ENCODE measurements around the gene CLCN6. TPM values are rescaled to one million over a fixed set of nuclear protein-coding genes. Genes with fewer than 3 reads are reported as not detected.
A peak's percentile ranks its signal among the peaks of the same experiment; 100 is the strongest.

The CLCN6 gene
- total and polyA plus RNA-seq, 2 of the 8 experiments (the other 6 are each of a cell fraction or from before 2014, with no cell fraction given): 15.7 to 26.0 TPM

GRCh38 chr1:11873395-11874257, 67.6 kb downstream of the CLCN6 start:
- no peak overlapping the region for H3K4me3 ChIP-seq (ENCODE audit: extremely low read depth in 1 of 4, insufficient read depth in 2 of 4, low read depth in 3 of 4, low read length in 4 of 4)
- H3K79me2 ChIP-seq (ENCODE audit: control insufficient read depth in 1 of 2, insufficient read depth in 2 of 2, low read length in 2 of 2): no peaks in the 10 kb centered on the region
- no peaks in the 10 kb centered on the region for H3K27me3 ChIP-seq (replicated peaks in 1 of 4; ENCODE audit: control insufficient read depth in 3 of 4, extremely low read depth in 1 of 4, insufficient read depth in 3 of 4, low read length in 3 of 4)
- H3K9ac ChIP-seq (replicated peaks in 1 of 4; ENCODE audit: extremely low read depth in 1 of 4, low read depth in 3 of 4, low read length in 3 of 4): no peak overlapping the region
- no peak for FAIRE-seq
- no peak overlapping the region for H3K14ac ChIP-seq (ENCODE audit: insufficient read length)
- H3K4me1 ChIP-seq (replicated peaks in 1 of 4; ENCODE audit: control insufficient read depth in 3 of 4, insufficient read depth in 4 of 4, low read length in 3 of 4): no peaks in the 10 kb centered on the region
- no peak overlapping the region for H4K91ac ChIP-seq (replicated peaks; ENCODE audit: insufficient read length, low read length)
- no peak overlapping the region for H2AFZ ChIP-seq (ENCODE audit: low read length)
- H4K5ac ChIP-seq (ENCODE audit: insufficient read length, low read depth, low read length): no peak overlapping the region
- H3K36me3 ChIP-seq (ENCODE audit: control insufficient read depth in 2 of 4, insufficient read depth in 4 of 4, low read length in 3 of 4): no peaks in the 10 kb centered on the region
- no peak overlapping the region for H2BK15ac ChIP-seq (ENCODE audit: low read length)
- no peak overlapping the region for H4K8ac ChIP-seq (ENCODE audit: extremely low read depth, insufficient read depth, low read length)
- ChIA-PET CTCF (ENCODE audit: partially characterized antibody) (interaction anchor here (0.8 to 5.0 kb wide), 9 partner anchors 9 to 70 kb away, joined by 3 to 32 read pairs (median 5); partner anchors contain the start of gene NPPA), POLR2A (ENCODE audit: partially characterized antibody) (interaction anchor here (7.1 kb wide), 1 partner anchor 35 kb away, joined by 47 read pairs; no protein-coding TSS in a partner anchor)
- H2BK120ac ChIP-seq (replicated peaks; ENCODE audit: low read depth, low read length): no peak overlapping the region
- H3K27ac ChIP-seq (ENCODE audit: low read depth, low read length): no peak overlapping the region
- H3K18ac ChIP-seq (ENCODE audit: extremely low read depth, low read length): no peak overlapping the region
- TF ChIP-seq CBX8 (IDR thresholded peaks at IDR 0.05; ENCODE audit: borderline replicate concordance, low read depth, low read length) (no peak), NRF1 (IDR thresholded peaks at IDR 0.05; ENCODE audit: low read depth, low read length) (no peak), TAF1 (IDR thresholded peaks at IDR 0.05; ENCODE audit: low read depth, low read length) (no peak), RBBP5 (IDR thresholded peaks at IDR 0.05; ENCODE audit: borderline replicate concordance, low read depth, low read length) (no peak), CHD2 (IDR thresholded peaks at IDR 0.05; ENCODE audit: low read length) (no peak), HDAC2 (IDR thresholded peaks at IDR 0.05; ENCODE audit: borderline replicate concordance in 1 of 2, low read depth in 2 of 2, low read length in 2 of 2) (no peak), TBP (IDR thresholded peaks at IDR 0.05; ENCODE audit: low read depth, low read length) (no peak), JUND (IDR thresholded peaks at IDR 0.05; ENCODE audit: low read length) (peak; percentile 43; the same call in 1 of the 2 replicates)
- no peak overlapping the region for H3K23ac ChIP-seq (ENCODE audit: insufficient read length)
- no peak overlapping the region for H3K4ac ChIP-seq (replicated peaks; ENCODE audit: insufficient read length, low read depth, low read length)
- H3K56ac ChIP-seq (replicated peaks; ENCODE audit: insufficient read length, low read depth, low read length): no peak overlapping the region
- no peaks in the 10 kb centered on the region; the same call in 1 of the 2 replicates for H3K23me2 ChIP-seq (ENCODE audit: low read depth, low read length)
- H3K4me2 ChIP-seq (ENCODE audit: insufficient read depth in 1 of 2, low read depth in 2 of 2, low read length in 2 of 2): no peak overlapping the region
- H3K79me1 ChIP-seq (ENCODE audit: low read depth, low read length): no peaks in the 10 kb centered on the region
- H4K20me1 ChIP-seq (replicated peaks in 1 of 2; ENCODE audit: control insufficient read depth in 1 of 2, insufficient read depth in 2 of 2, low read length in 2 of 2): no peaks in the 10 kb centered on the region
- DNase-seq (ENCODE audit: low read depth in 1 of 2, low spot score in 2 of 2): no peak
- H2BK20ac ChIP-seq (ENCODE audit: low read length): no peak overlapping the region
- H2AK5ac ChIP-seq (ENCODE audit: low read depth, low read length): no peak overlapping the region
- H2BK12ac ChIP-seq (ENCODE audit: low read depth, low read length): no peak overlapping the region
- WGBS, 2 experiments (ENCODE audit: extremely low coverage in 1 of 2, insufficient coverage in 1 of 2, insufficient read length in 1 of 2, insufficient replicate concordance in 2 of 2, low coverage in 1 of 2, low lambda C conversion rate in 2 of 2, missing lambda C conversion rate in 1 of 2): 90% methylated on average over 14 of the region's 14 CpGs; no CpG with 5 or more reads in 1 of the 2 experiments
- H3K9me3 ChIP-seq (ENCODE audit: insufficient read depth in 2 of 2, low read depth in 1 of 2, low read length in 1 of 2): no peaks in the 10 kb centered on the region
- H2BK5ac ChIP-seq (ENCODE audit: low read depth, low read length): no peak overlapping the region
